Endothelial cell of umbilical vein (primary cell): ENCODE results near the gene DCC. TPM values are rescaled to one million over a fixed set of nuclear protein-coding genes. Genes with fewer than 3 reads are reported as not detected.

Experiments
- BruUV-seq: library from RNA; stranded (reverse); fragments of 400-500 nt; replicated peaks from 2 replicates; lab custom pipeline; 2021; lab: Mats Ljungman, UMichigan
- CTCF ChIA-PET: fragments of 300-600, 350-600 bp; sonication (Branson Sonifier 250); formaldehyde crosslinking; loops from one replicate; lab custom pipeline; 2021; ENCODE audit warnings: antibody characterized with exemption, inconsistent platforms; lab: Charles Lee
- POLR2A ChIA-PET: fragments of 300-600, 350-600 bp; sonication (Branson Sonifier 250); formaldehyde crosslinking; loops from one replicate; lab custom pipeline; 2021; ENCODE audit warnings: antibody characterized with exemption, inconsistent platforms; lab: Charles Lee
- DNase-seq: peaks from one replicate; pipeline ENCODE4 v3.0.0-alpha.2; 2011; ENCODE audit warnings: low read depth, low spot score
- FAIRE-seq: peaks from 2 replicates; lab custom pipeline; 2011; peaks lifted over from hg19 to GRCh38; lab: Jason Lieb, UNC
- H2AFZ ChIP-seq: 2 replicates; pipeline ENCODE4 v1.6.0; 2012; ENCODE audit warnings: low read depth, low read length, control low read depth, inconsistent platforms
- H3K27ac ChIP-seq: 2 replicates; pipeline ENCODE4 v1.5.1; 2011; ENCODE audit warnings: low read depth, mild to moderate bottlenecking, control low read depth, low read length, moderate library complexity; ENCODE audit not compliant: insufficient read depth
- H3K27me3 ChIP-seq, 2 experiments: 2 replicates each; pipeline versions ENCODE4 v1.6.0 to v1.6.1; 2011; ENCODE audit warnings: low read length in 2 of 2, mixed read lengths in 1 of 2; ENCODE audit not compliant: control insufficient read depth in 2 of 2, insufficient read depth in 2 of 2
- H3K36me3 ChIP-seq, 2 experiments: 2 replicates in 1 of 2; 3 replicates in 1 of 2; pipeline ENCODE4 v1.5.1; 2011; ENCODE audit warnings: low read length in 2 of 2, mild to moderate bottlenecking in 1 of 2, moderate library complexity in 1 of 2; ENCODE audit not compliant: control insufficient read depth in 2 of 2, insufficient read depth in 2 of 2; ENCODE audit errors: extremely low read depth in 1 of 2
- H3K4me1 ChIP-seq: 3 replicates; pipeline ENCODE4 v1.5.1; 2011; ENCODE audit warnings: mild to moderate bottlenecking, low read length; ENCODE audit not compliant: control insufficient read depth, insufficient read depth; ENCODE audit errors: extremely low read depth
- H3K4me2 ChIP-seq: 2 replicates; pipeline ENCODE4 v1.6.1; 2011; ENCODE audit warnings: low read length, control low read depth, mixed read lengths; ENCODE audit not compliant: insufficient read depth
- H3K4me3 ChIP-seq, 3 experiments: fragments of 200-600 bp in 1 of 3; sonication (generic), shearing (Covaris generic) in 1 of 3; replicated peaks in 1 of 3; 2 replicates each; pipeline ENCODE4 v1.5.1; 2011 to 2016; ENCODE audit warnings: control low read depth in 3 of 3, low read length in 3 of 3, mild to moderate bottlenecking in 2 of 3, inconsistent platforms in 1 of 3, low read depth in 1 of 3, moderate library complexity in 1 of 3; ENCODE audit not compliant: insufficient read depth in 1 of 3
- H3K79me2 ChIP-seq: 2 replicates; pipeline ENCODE4 v1.6.0; 2012; ENCODE audit warnings: low read length, inconsistent platforms; ENCODE audit not compliant: control insufficient read depth, insufficient read depth
- H3K9ac ChIP-seq: replicated peaks from 2 replicates; pipeline ENCODE3; 2011; ENCODE audit warnings: low read length, control low read depth; ENCODE audit not compliant: insufficient read depth; ENCODE audit errors: extremely low read depth
- H3K9me1 ChIP-seq: replicated peaks from 3 replicates; pipeline ENCODE4 v1.6.0; 2011; ENCODE audit warnings: mild to moderate bottlenecking, low read length; ENCODE audit not compliant: control insufficient read depth, insufficient read depth; ENCODE audit errors: extremely low read depth
- H3K9me3 ChIP-seq: replicated peaks from 2 replicates; pipeline ENCODE4 v1.5.1; 2012; ENCODE audit warnings: low read length, inconsistent platforms; ENCODE audit not compliant: control insufficient read depth, insufficient read depth
- H4K20me1 ChIP-seq: replicated peaks from 2 replicates; pipeline ENCODE3; 2011; ENCODE audit warnings: mild to moderate bottlenecking, low read length; ENCODE audit not compliant: control insufficient read depth, insufficient read depth; ENCODE audit errors: extremely low read depth
- EZH2 ChIP-seq: IDR thresholded peaks from 2 replicates; pipeline ENCODE4 v1.6.1; 2012; ENCODE audit warnings: borderline replicate concordance, low read depth, mild to moderate bottlenecking, moderate library complexity, low read length, inconsistent platforms; ENCODE audit not compliant: severe bottlenecking
- FOS ChIP-seq: IDR thresholded peaks from 2 replicates; pipeline ENCODE4 v1.6.1; 2011; ENCODE audit warnings: mild to moderate bottlenecking, low read length, moderate library complexity, borderline replicate concordance; ENCODE audit not compliant: insufficient read depth
- GATA2 ChIP-seq: IDR thresholded peaks from 2 replicates; pipeline ENCODE4 v1.7.0; 2011; ENCODE audit warnings: low read depth, mild to moderate bottlenecking, moderate library complexity, mixed read lengths, low read length; ENCODE audit not compliant: insufficient read length, insufficient read depth
- JUN ChIP-seq: IDR thresholded peaks from 2 replicates; pipeline ENCODE4 v1.6.1; 2011; ENCODE audit warnings: borderline replicate concordance, low read depth; ENCODE audit not compliant: insufficient read length, insufficient read depth
- MYC ChIP-seq: IDR thresholded peaks from one replicate; pipeline ENCODE4 v1.6.1; 2011; ENCODE audit warnings: mild to moderate bottlenecking, low read depth, low read length
- POLR2A ChIP-seq: IDR thresholded peaks from 2 replicates; pipeline ENCODE4 v1.6.1; 2012; ENCODE audit warnings: low read depth, mild to moderate bottlenecking, control low read depth, low read length
- POLR2AphosphoS5 ChIP-seq: IDR thresholded peaks from 2 replicates; pipeline ENCODE4 v1.6.1; 2012; ENCODE audit warnings: low read depth, mild to moderate bottlenecking, control low read depth, low read length, moderate library complexity; ENCODE audit not compliant: insufficient read depth
- dilution Hi-C: fragments of 300-500 bp; cut with MboI; formaldehyde crosslinking; loops from one replicate; pipeline ENCODE4 v1.15.0; 2019; ENCODE audit warnings: low sequenced_read_pairs; ENCODE audit not compliant: extremely low pct_ligation_motif_present
- intact Hi-C: fragments of 100-400 bp; cut with micrococcal nuclease; formaldehyde crosslinking; loops from one replicate; pipeline ENCODE4 v1.10.0; 2022
- polyA plus RNA-seq, 4 experiments: library from polyadenylated mRNA; depleted of rRNA in 3 of 4; stranded (reverse) in 3 of 4; unstranded in 1 of 4; fragments of >200 nt; gene quantifications; 2 replicates each; pipeline versions ENCODE4 v1.2.1 to v1.2.3, GENCODE V29; 2011 to 2012; ENCODE audit warnings: missing spikeins in 1 of 4
- total RNA-seq: library from RNA; stranded (reverse); gene quantifications from 2 replicates; pipeline ENCODE4 v1.2.3, GENCODE V29; 2021
- TF ChIP-seq, protein P1 (sequence below), 2 donors: IDR thresholded peaks; 1 replicate in 1 of 2; 2 replicates in 1 of 2; pipeline ENCODE4 v1.5.1; 2011; ENCODE audit warnings: low read length in 2 of 2, mild to moderate bottlenecking in 2 of 2, moderate library complexity in 2 of 2, control low read depth in 1 of 2, inconsistent platforms in 1 of 2, low read depth in 1 of 2; ENCODE audit not compliant: insufficient read depth in 1 of 2; ENCODE audit errors: extremely low read depth in 1 of 2
- TF ChIP-seq, protein P2 (sequence below): IDR thresholded peaks from 2 replicates; pipeline ENCODE4 v1.6.1; 2011; ENCODE audit not compliant: insufficient read depth, insufficient read length

DCC gene
- total and polyA plus RNA-seq, 2 donors (not counting 3 experiments of a cell fraction or from before 2014, with no cell fraction given), result not detected

- dilution Hi-C loops (no loop called here), intact Hi-C loops (no loop called here)
- FAIRE-seq (no peak), DNase-seq (no peak)
- H3K9ac ChIP-seq, result no peak overlapping the region
- no peak overlapping the region for H3K27ac ChIP-seq
- H3K36me3 ChIP-seq, result no peaks in the 10 kb centered on the region
- POLR2A ChIA-PET, result no interaction called here
- H4K20me1 ChIP-seq, result no peaks in the 10 kb centered on the region
- H3K9me1 ChIP-seq, result no peaks in the 10 kb centered on the region
- no peaks in the 10 kb centered on the region for H3K79me2 ChIP-seq
- no peaks in the 10 kb centered on the region for H3K9me3 ChIP-seq
- H3K27me3 ChIP-seq, result no peaks in the 10 kb centered on the region
- no peak overlapping the region for H3K4me3 ChIP-seq
- peaks cover 25% of the 10 kb centered on the region for H3K4me1 ChIP-seq
- no peak overlapping the region for H3K4me2 ChIP-seq
- no peak for TF ChIP-seq POLR2AphosphoS5
- TF ChIP-seq, protein P1, sequence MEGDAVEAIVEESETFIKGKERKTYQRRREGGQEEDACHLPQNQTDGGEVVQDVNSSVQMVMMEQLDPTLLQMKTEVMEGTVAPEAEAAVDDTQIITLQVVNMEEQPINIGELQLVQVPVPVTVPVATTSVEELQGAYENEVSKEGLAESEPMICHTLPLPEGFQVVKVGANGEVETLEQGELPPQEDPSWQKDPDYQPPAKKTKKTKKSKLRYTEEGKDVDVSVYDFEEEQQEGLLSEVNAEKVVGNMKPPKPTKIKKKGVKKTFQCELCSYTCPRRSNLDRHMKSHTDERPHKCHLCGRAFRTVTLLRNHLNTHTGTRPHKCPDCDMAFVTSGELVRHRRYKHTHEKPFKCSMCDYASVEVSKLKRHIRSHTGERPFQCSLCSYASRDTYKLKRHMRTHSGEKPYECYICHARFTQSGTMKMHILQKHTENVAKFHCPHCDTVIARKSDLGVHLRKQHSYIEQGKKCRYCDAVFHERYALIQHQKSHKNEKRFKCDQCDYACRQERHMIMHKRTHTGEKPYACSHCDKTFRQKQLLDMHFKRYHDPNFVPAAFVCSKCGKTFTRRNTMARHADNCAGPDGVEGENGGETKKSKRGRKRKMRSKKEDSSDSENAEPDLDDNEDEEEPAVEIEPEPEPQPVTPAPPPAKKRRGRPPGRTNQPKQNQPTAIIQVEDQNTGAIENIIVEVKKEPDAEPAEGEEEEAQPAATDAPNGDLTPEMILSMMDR (IDR thresholded peaks at IDR 0.05; ENCODE audit: extremely low read depth in 1 of 2, insufficient read depth in 1 of 2, low read depth in 1 of 2, low read length in 2 of 2), result no peak
- TF ChIP-seq GATA2, result no peak
- TF ChIP-seq, protein P2, sequence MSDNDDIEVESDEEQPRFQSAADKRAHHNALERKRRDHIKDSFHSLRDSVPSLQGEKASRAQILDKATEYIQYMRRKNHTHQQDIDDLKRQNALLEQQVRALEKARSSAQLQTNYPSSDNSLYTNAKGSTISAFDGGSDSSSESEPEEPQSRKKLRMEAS, result no peak
- no peak for TF ChIP-seq EZH2
- TF ChIP-seq JUN, result no peak
- no peak for TF ChIP-seq FOS
- no peak for TF ChIP-seq MYC
- TF ChIP-seq POLR2A, result no peak
- CTCF ChIA-PET, result no interaction called here
- H2AFZ ChIP-seq, result no peak overlapping the region
- BruUV-seq, result no TSS peak
Measured at GRCh38 chr18:52678034-52678433, 338.0 kb downstream of the DCC start.
